ENCODE data around the gene KCNH4.
A peak's percentile ranks its signal among the peaks of the same experiment; 100 is the strongest.
"Not testable (repeated sequence)": the region's sequence is repeated elsewhere in the genome, so short reads cannot be mapped to it uniquely, and the experiment has no call there.

The KCNH4 gene
- 0.35 to 2.5 (median 1.9) reads per million in 3 donors for total RNA-seq

DNA sequence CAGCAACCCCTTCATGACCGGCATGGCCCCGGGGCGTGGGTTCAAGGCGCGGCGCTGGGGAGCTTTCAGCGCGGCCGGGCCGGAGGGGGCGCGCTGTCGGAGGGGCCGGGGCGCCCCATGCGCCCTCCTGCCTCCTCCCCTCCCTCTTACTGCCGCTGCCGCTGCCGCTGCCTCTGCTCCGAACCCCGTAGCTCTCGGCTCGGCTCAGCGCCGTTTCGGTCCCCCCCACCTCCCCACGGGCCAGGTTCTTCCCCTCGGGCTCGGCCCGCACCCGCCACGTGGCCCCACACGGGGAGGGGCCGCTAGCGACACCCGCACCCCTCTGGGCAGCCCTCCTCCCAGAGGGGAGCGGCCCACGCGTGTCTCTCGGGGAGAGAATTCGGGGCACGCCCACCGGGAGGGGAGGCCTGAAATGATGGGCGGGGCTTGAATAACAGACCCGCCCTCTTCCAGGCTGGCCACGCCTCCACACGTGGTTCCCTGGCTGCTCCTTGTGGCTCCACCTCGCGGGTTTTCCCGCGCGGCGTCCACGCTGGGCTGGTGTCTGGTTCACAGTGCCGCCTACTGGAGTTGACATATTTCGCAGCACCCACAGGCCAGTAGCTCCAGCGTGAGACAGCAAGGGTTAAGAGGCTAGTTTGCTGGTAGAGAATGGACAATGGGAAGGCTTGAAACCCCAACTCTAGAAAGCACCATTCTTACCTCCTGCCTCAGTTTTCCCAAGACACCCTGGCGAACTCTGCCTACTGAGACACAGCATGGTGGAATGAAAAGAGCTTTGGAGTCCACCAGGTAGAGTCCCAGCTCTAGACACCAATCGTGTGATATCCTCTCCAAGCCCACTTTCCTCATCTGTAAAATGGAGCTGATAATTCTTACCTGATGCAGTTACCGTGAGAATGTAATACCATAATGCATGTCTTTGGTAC, at the start of gene KCNH4:
TSS of gene KCNH4 (minus strand) at position 221 of the 929 bp plus-strand sequence. CDS start at position 24, 197 bp downstream.
- H3K4me3 ChIP-seq (ENCODE audit: insufficient read depth, low read depth, low read length, poor library complexity, severe bottlenecking), result peak within 1 kb of the TSS; percentile 53
- H3K27ac ChIP-seq (ENCODE audit: insufficient read depth, low read length, poor library complexity, severe bottlenecking), result no peak within 1 kb of the TSS
- no peaks in the 10 kb centered on the region for H3K36me3 ChIP-seq (ENCODE audit: control insufficient read depth, insufficient read depth, low read length)
- H3K4me1 ChIP-seq (ENCODE audit: control insufficient read depth, insufficient read depth, low read length, poor library complexity, severe bottlenecking), result peaks cover 41% of the 10 kb centered on the region
- no peaks in the 10 kb centered on the region for H3K27me3 ChIP-seq (replicated peaks; ENCODE audit: control insufficient read depth, insufficient read depth, low read length, poor library complexity, severe bottlenecking)
- DNase-seq, result peak; percentile 80 to 89 (median 86)
- H3K9me3 ChIP-seq (ENCODE audit: control insufficient read depth, low read length), result no peaks in the 10 kb centered on the region

DNA sequence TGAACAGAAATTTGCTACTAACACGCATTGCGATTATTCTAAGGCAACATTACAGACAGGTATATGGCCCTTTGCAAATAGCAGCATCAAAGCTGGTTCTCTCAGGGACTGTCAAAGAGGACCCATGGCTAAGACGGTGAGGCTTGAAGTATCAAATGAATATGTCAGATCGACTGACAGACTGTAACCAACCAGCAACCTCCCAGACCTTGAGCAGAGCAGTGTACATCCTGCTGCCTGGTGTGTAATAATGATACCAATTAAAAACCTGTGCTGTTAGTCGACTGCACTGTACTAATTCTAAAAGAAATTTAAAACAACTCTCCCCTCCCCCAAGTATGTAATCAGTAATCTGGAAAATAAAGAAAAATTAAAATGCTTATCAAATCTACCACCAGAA, 49.3 kb upstream of the KCNH4 start:
- Histone ChIP-seq H3K4me3 (ENCODE audit: insufficient read depth, low read depth, low read length, poor library complexity, severe bottlenecking) (no peak overlapping the region), H3K27ac (ENCODE audit: insufficient read depth, low read length, poor library complexity, severe bottlenecking) (peak overlapping the region; percentile 1), H3K36me3 (ENCODE audit: control insufficient read depth, insufficient read depth, low read length) (peaks cover 4% of the 10 kb centered on the region), H3K9me3 (ENCODE audit: control insufficient read depth, low read length) (no peaks in the 10 kb centered on the region), H3K4me1 (ENCODE audit: control insufficient read depth, insufficient read depth, low read length, poor library complexity, severe bottlenecking) (no peaks in the 10 kb centered on the region), H3K27me3 (replicated peaks; ENCODE audit: control insufficient read depth, insufficient read depth, low read length, poor library complexity, severe bottlenecking) (no peaks in the 10 kb centered on the region)
- DNase-seq, result no peak

- peaks cover 21% of the 10 kb centered on the region for H3K36me3 ChIP-seq (ENCODE audit: control insufficient read depth, insufficient read depth, low read length)
- no peak for DNase-seq
Measured at GRCh38 chr17:42227849-42228700, 47.1 kb upstream of the KCNH4 start.

GRCh38 chr17:42225646-42226045, 44.7 kb upstream of the KCNH4 start:
- peaks cover 5% of the 10 kb centered on the region for H3K4me1 ChIP-seq (ENCODE audit: control insufficient read depth, insufficient read depth, low read length, poor library complexity, severe bottlenecking)
- H3K27ac ChIP-seq (ENCODE audit: insufficient read depth, low read length, poor library complexity, severe bottlenecking), result no peak overlapping the region
- H3K36me3 ChIP-seq (ENCODE audit: control insufficient read depth, insufficient read depth, low read length), result peaks cover 30% of the 10 kb centered on the region
- no peak overlapping the region for H3K4me3 ChIP-seq (ENCODE audit: insufficient read depth, low read depth, low read length, poor library complexity, severe bottlenecking)
- no peaks in the 10 kb centered on the region for H3K27me3 ChIP-seq (replicated peaks; ENCODE audit: control insufficient read depth, insufficient read depth, low read length, poor library complexity, severe bottlenecking)
- no peak for DNase-seq
- H3K9me3 ChIP-seq (ENCODE audit: control insufficient read depth, low read length), result no peaks in the 10 kb centered on the region

More at GRCh38 chr17:42227849-42228700, 47.1 kb upstream of the KCNH4 start:
- Histone ChIP-seq H3K4me3 (ENCODE audit: insufficient read depth, low read depth, low read length, poor library complexity, severe bottlenecking) (no peak overlapping the region), H3K4me1 (ENCODE audit: control insufficient read depth, insufficient read depth, low read length, poor library complexity, severe bottlenecking) (no peaks in the 10 kb centered on the region), H3K27me3 (replicated peaks; ENCODE audit: control insufficient read depth, insufficient read depth, low read length, poor library complexity, severe bottlenecking) (no peaks in the 10 kb centered on the region), H3K9me3 (ENCODE audit: control insufficient read depth, low read length) (no peaks in the 10 kb centered on the region), H3K27ac (ENCODE audit: insufficient read depth, low read length, poor library complexity, severe bottlenecking) (no peak overlapping the region)

DNA sequence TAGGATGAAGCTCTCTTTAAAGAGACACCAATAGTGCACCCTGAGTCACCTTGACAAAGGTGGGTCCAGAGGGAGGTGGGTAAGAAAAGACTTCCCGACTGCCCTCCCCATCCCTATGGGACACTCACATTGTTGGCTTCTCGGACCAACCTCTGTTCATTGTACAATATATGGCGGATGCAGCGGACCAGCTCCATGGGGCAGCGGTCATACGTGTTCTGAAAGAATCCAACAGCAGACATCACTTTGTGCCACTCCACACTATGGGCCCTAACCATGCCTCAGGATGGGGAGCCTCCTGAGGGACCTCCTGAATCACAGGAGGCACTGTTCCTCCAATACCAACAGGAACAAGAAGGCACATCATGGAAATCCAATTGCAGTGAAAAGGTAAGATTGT, 43.7 kb upstream of the KCNH4 start:
- Histone ChIP-seq H3K27ac (ENCODE audit: insufficient read depth, low read length, poor library complexity, severe bottlenecking) (no peak overlapping the region), H3K27me3 (replicated peaks; ENCODE audit: control insufficient read depth, insufficient read depth, low read length, poor library complexity, severe bottlenecking) (no peaks in the 10 kb centered on the region), H3K9me3 (ENCODE audit: control insufficient read depth, low read length) (no peaks in the 10 kb centered on the region), H3K4me1 (ENCODE audit: control insufficient read depth, insufficient read depth, low read length, poor library complexity, severe bottlenecking) (peaks cover 5% of the 10 kb centered on the region), H3K36me3 (ENCODE audit: control insufficient read depth, insufficient read depth, low read length) (peaks cover 38% of the 10 kb centered on the region), H3K4me3 (ENCODE audit: insufficient read depth, low read depth, low read length, poor library complexity, severe bottlenecking) (no peak overlapping the region)
- DNase-seq, result no peak

DNA sequence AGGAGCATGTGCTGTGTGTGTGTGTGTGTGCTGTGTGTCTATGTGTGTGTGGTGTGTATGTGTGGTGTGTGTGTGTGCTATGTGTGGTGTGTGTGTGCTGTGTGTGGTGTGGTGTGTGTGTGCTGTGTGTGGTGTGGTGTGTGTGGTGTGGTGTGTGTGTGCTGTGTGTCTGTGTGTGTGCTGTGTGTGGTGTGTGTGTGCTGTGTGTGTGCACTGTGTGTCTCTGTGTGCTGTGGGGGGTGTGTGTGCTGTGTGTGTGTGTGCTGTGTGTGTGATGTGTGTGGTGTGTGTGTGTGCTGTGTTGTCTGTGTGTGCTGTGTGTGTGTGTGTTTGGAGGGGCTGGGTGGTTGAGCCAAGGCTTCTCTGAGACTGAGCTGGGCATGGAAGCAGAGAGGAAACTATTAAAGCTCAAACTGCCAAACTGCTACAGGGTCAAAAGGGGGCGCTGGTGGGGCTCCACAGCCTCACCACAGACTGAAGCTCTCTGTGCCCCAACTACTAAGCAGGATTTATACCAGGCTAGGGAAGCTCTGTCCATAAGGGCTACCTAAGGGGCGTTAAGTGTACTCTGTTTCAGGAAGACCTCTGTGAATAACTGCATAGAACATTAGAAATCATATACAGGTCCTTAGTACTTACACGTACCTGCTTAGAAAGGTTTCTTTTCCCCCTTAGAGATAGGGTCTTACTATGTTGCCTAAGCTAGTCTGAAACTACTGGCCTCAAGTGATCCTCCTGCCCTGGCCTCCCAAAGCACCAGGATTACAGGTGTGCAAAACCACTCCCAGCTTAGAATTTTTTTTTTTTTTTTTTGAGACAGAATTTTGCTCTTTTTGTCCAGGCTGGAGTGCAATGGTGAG, 41.2 kb upstream of the KCNH4 start:
- peak; percentile 16 to 28 (median 21) for DNase-seq
- H3K4me1 ChIP-seq (ENCODE audit: control insufficient read depth, insufficient read depth, low read length, poor library complexity, severe bottlenecking), result peaks cover 5% of the 10 kb centered on the region
- peaks cover 53% of the 10 kb centered on the region for H3K36me3 ChIP-seq (ENCODE audit: control insufficient read depth, insufficient read depth, low read length)
- no peak overlapping the region for H3K27ac ChIP-seq (ENCODE audit: insufficient read depth, low read length, poor library complexity, severe bottlenecking)
- H3K4me3 ChIP-seq (ENCODE audit: insufficient read depth, low read depth, low read length, poor library complexity, severe bottlenecking), result no peak overlapping the region
- H3K9me3 ChIP-seq (ENCODE audit: control insufficient read depth, low read length), result no peaks in the 10 kb centered on the region
- H3K27me3 ChIP-seq (replicated peaks; ENCODE audit: control insufficient read depth, insufficient read depth, low read length, poor library complexity, severe bottlenecking), result no peaks in the 10 kb centered on the region

- peaks cover 71% of the 10 kb centered on the region for H3K36me3 ChIP-seq (ENCODE audit: control insufficient read depth, insufficient read depth, low read length)
- H3K27me3 ChIP-seq (replicated peaks; ENCODE audit: control insufficient read depth, insufficient read depth, low read length, poor library complexity, severe bottlenecking); H3K27ac ChIP-seq (ENCODE audit: insufficient read depth, low read length, poor library complexity, severe bottlenecking); H3K4me1 ChIP-seq (ENCODE audit: control insufficient read depth, insufficient read depth, low read length, poor library complexity, severe bottlenecking); H3K9me3 ChIP-seq (ENCODE audit: control insufficient read depth, low read length); H3K4me3 ChIP-seq (ENCODE audit: insufficient read depth, low read depth, low read length, poor library complexity, severe bottlenecking); DNase-seq: not testable (repeated sequence)
Measured at GRCh38 chr17:42219280-42219679, 38.3 kb upstream of the KCNH4 start.

- Histone ChIP-seq H3K9me3 (ENCODE audit: control insufficient read depth, low read length) (no peaks in the 10 kb centered on the region), H3K36me3 (ENCODE audit: control insufficient read depth, insufficient read depth, low read length) (peaks cover 84% of the 10 kb centered on the region), H3K27me3 (replicated peaks; ENCODE audit: control insufficient read depth, insufficient read depth, low read length, poor library complexity, severe bottlenecking) (no peaks in the 10 kb centered on the region), H3K27ac (ENCODE audit: insufficient read depth, low read length, poor library complexity, severe bottlenecking) (no peak overlapping the region), H3K4me3 (ENCODE audit: insufficient read depth, low read depth, low read length, poor library complexity, severe bottlenecking) (no peak overlapping the region), H3K4me1 (ENCODE audit: control insufficient read depth, insufficient read depth, low read length, poor library complexity, severe bottlenecking) (no peaks in the 10 kb centered on the region)
- DNase-seq, result no peak
Measured at GRCh38 chr17:42214156-42214555, 33.2 kb upstream of the KCNH4 start.

DNA sequence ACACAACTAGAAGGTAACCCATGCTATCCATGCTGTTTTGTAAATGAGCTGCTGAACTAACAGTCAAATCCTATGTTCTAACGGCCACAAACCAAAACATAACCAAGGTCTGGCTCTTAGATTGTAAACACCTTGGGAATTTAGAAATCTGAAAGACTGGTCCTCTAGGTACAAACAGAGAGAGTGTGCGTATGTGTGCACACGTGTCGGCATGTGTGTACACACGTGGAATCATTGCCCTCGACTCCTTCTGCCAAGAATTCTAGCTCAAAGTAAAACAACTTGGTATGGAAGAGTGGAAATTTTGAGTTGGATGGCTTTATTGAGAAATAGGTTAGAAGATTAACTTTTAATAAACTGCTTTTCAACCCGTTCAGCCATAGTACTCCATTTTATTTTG, 31.4 kb upstream of the KCNH4 start:
- Histone ChIP-seq H3K4me1 (ENCODE audit: control insufficient read depth, insufficient read depth, low read length, poor library complexity, severe bottlenecking) (no peaks in the 10 kb centered on the region), H3K27ac (ENCODE audit: insufficient read depth, low read length, poor library complexity, severe bottlenecking) (no peak overlapping the region), H3K9me3 (ENCODE audit: control insufficient read depth, low read length) (no peaks in the 10 kb centered on the region), H3K4me3 (ENCODE audit: insufficient read depth, low read depth, low read length, poor library complexity, severe bottlenecking) (no peak overlapping the region), H3K27me3 (replicated peaks; ENCODE audit: control insufficient read depth, insufficient read depth, low read length, poor library complexity, severe bottlenecking) (no peaks in the 10 kb centered on the region), H3K36me3 (ENCODE audit: control insufficient read depth, insufficient read depth, low read length) (peaks cover 83% of the 10 kb centered on the region)
- no peak for DNase-seq

Data from effector memory CD4-positive, alpha-beta T cell (primary cell).